Loucy (cell line): ENCODE results near the gene CCDC69.

Experiments used
- H2AFZ ChIP-seq: fragments of 200-600 bp; sonication (generic); 2 replicates; pipeline ENCODE4 v1.6.0; 2016; ENCODE audit warnings: antibody characterized with exemption, mild to moderate bottlenecking, low read length, moderate library complexity
- H3F3A ChIP-seq: fragments of 200-600 bp; 2 replicates; pipeline ENCODE4 v1.6.0; 2016; ENCODE audit warnings: antibody characterized with exemption, low read depth, mild to moderate bottlenecking
- H3K27me3 ChIP-seq: fragments of 200-600 bp; sonication (generic); 2 replicates; pipeline ENCODE4 v1.6.1; 2014; ENCODE audit warnings: low read length, mild to moderate bottlenecking; ENCODE audit not compliant: insufficient read depth, poor library complexity, severe bottlenecking
- H3K36me3 ChIP-seq: fragments of 200-600 bp; sonication (generic); 2 replicates; pipeline ENCODE4 v1.6.1; 2016; ENCODE audit warnings: low read length; ENCODE audit not compliant: insufficient read depth
- H3K4me1 ChIP-seq: fragments of 200-600 bp; sonication (generic); 2 replicates; pipeline ENCODE4 v1.5.1; 2014; ENCODE audit warnings: low read length, mild to moderate bottlenecking; ENCODE audit not compliant: insufficient read depth, poor library complexity, severe bottlenecking
- H3K4me2 ChIP-seq: fragments of 200-600 bp; sonication (generic); 2 replicates; pipeline ENCODE4 v1.6.0; 2014; ENCODE audit warnings: antibody characterized with exemption, low read length, low read depth, mild to moderate bottlenecking; ENCODE audit not compliant: poor library complexity, severe bottlenecking
- H3K4me3 ChIP-seq: fragments of 200-600 bp; sonication (generic); 2 replicates; pipeline ENCODE4 v1.5.1; 2014; ENCODE audit warnings: low read length, mild to moderate bottlenecking, mixed read lengths; ENCODE audit not compliant: poor library complexity, severe bottlenecking
- H3K79me2 ChIP-seq: fragments of 200-600 bp; sonication (generic); 2 replicates; pipeline ENCODE4 v1.6.1; 2014; ENCODE audit warnings: low read length; ENCODE audit not compliant: insufficient read depth
- H3K9ac ChIP-seq: fragments of 200-600 bp; sonication (generic); 2 replicates; pipeline ENCODE4 v1.6.0; 2014; ENCODE audit warnings: mild to moderate bottlenecking, low read depth, low read length, moderate library complexity; ENCODE audit not compliant: poor library complexity, severe bottlenecking
- H3K9me2 ChIP-seq: fragments of 200-600 bp; sonication (generic); replicated peaks from 2 replicates; pipeline ENCODE4 v1.6.1; 2016; ENCODE audit warnings: low read depth, low read length, mixed read lengths
- H3K9me3 ChIP-seq: fragments of 200-600 bp; sonication (generic); 2 replicates; pipeline ENCODE4 v1.6.1; 2014; ENCODE audit warnings: mild to moderate bottlenecking, antibody characterized with exemption, low read length, low read depth; ENCODE audit not compliant: insufficient read depth
- H4K20me1 ChIP-seq: fragments of 200-600 bp; sonication (generic); 2 replicates; pipeline ENCODE4 v1.6.0; 2014; ENCODE audit warnings: antibody characterized with exemption, low read length, mild to moderate bottlenecking; ENCODE audit not compliant: insufficient read depth, poor library complexity, severe bottlenecking
- EZH2phosphoT487 ChIP-seq: fragments of 200-600 bp; IDR thresholded peaks from 2 replicates; pipeline ENCODE4 v1.6.1; 2018; ENCODE audit warnings: antibody characterized with exemption, mild to moderate bottlenecking, moderate library complexity, borderline replicate concordance
- TF ChIP-seq, protein P1 (sequence below): fragments of 200-600 bp; sonication (generic); conservative IDR thresholded peaks from 2 replicates; pipeline ENCODE4 v1.5.1; 2014; ENCODE audit warnings: mild to moderate bottlenecking, antibody characterized with exemption, low read length

CCDC69 gene

DNA sequence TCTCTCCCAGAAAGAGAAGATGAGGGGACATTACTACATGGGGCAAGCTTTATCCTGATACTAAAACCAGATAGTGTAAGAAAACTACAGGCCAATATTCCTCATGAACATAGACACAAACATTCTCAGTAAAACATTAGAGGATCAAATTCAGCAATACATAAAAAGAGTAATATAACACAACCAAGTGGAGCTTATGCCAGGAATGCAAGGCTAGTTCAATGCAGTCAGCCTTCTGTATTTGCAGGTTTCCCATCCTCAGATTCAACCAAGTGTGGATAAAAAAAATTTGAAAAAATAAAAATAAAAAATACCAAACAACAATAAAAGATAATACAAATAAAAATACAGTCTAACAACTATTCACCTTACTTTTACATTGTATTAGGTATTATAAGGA lies 31.3 kb downstream of the CCDC69 start:
- Histone ChIP-seq H3K36me3 (peaks cover 13% of the 10 kb centered on the region; the same call in 1 of the 2 replicates), H3K4me2 (no peak overlapping the region), H3K27me3 (no peaks in the 10 kb centered on the region), H2AFZ (no peak overlapping the region), H3K4me3 (no peak overlapping the region), H3K9me2 (no peaks in the 10 kb centered on the region), H3K4me1 (peaks cover 13% of the 10 kb centered on the region), H3K9ac (no peak overlapping the region), H3F3A (no peaks in the 10 kb centered on the region), H3K79me2 (no peaks in the 10 kb centered on the region), H3K9me3 (peaks cover 16% of the 10 kb centered on the region), H4K20me1 (no peaks in the 10 kb centered on the region)
- TF ChIP-seq, protein P1, sequence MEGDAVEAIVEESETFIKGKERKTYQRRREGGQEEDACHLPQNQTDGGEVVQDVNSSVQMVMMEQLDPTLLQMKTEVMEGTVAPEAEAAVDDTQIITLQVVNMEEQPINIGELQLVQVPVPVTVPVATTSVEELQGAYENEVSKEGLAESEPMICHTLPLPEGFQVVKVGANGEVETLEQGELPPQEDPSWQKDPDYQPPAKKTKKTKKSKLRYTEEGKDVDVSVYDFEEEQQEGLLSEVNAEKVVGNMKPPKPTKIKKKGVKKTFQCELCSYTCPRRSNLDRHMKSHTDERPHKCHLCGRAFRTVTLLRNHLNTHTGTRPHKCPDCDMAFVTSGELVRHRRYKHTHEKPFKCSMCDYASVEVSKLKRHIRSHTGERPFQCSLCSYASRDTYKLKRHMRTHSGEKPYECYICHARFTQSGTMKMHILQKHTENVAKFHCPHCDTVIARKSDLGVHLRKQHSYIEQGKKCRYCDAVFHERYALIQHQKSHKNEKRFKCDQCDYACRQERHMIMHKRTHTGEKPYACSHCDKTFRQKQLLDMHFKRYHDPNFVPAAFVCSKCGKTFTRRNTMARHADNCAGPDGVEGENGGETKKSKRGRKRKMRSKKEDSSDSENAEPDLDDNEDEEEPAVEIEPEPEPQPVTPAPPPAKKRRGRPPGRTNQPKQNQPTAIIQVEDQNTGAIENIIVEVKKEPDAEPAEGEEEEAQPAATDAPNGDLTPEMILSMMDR, result no peak
- TF ChIP-seq EZH2phosphoT487, result no peak

DNA sequence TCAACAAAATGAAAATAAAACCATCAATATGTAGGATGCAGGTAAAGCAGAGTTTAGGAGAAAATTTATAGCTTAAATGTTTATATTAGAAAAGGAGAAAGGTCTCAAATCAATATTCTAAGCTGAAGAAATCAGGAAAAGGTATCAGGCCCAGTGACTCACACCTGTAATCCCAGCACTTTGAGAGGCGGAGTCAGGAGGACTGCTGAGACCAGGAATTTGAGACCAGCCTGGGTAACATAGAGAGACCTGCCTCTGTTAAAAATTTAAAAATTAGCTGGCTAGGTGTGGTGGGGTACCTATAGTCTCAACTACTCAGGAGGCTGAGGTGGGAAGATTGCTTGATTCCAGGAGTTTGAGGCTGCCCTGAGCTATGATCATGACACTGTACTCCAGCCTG lies 32.2 kb downstream of the CCDC69 start:
- Histone ChIP-seq H3K9ac (no peak overlapping the region), H3K4me1 (peaks cover 10% of the 10 kb centered on the region), H3K9me3 (peaks cover 16% of the 10 kb centered on the region), H3K36me3 (peaks cover 22% of the 10 kb centered on the region; the same call in 1 of the 2 replicates), H3K27me3 (no peaks in the 10 kb centered on the region), H3K4me3 (no peak overlapping the region), H2AFZ (no peak overlapping the region), H3K4me2 (no peak overlapping the region), H4K20me1 (no peaks in the 10 kb centered on the region), H3K79me2 (no peaks in the 10 kb centered on the region), H3K9me2 (no peaks in the 10 kb centered on the region), H3F3A (no peaks in the 10 kb centered on the region)
- TF ChIP-seq EZH2phosphoT487, result no peak
- TF ChIP-seq, protein P1, result no peak

- H3K9me2 ChIP-seq, result no peaks in the 10 kb centered on the region
- H3K4me3 ChIP-seq, result no peak overlapping the region
- H4K20me1 ChIP-seq, result no peaks in the 10 kb centered on the region
- TF ChIP-seq EZH2phosphoT487, result no peak
- TF ChIP-seq, protein P1, result no peak
- no peak overlapping the region for H3K4me2 ChIP-seq
- H3K27me3 ChIP-seq, result no peaks in the 10 kb centered on the region
- H3K9ac ChIP-seq, result no peak overlapping the region
- no peaks in the 10 kb centered on the region for H3K79me2 ChIP-seq
- H3K36me3 ChIP-seq, result peaks cover 30% of the 10 kb centered on the region; the same call in 1 of the 2 replicates
- H2AFZ ChIP-seq, result no peak overlapping the region
- peaks cover 16% of the 10 kb centered on the region for H3K9me3 ChIP-seq
- H3K4me1 ChIP-seq, result no peaks in the 10 kb centered on the region
- H3F3A ChIP-seq, result no peaks in the 10 kb centered on the region
Observed at GRCh38 chr5:151189151-151189550, 34.7 kb downstream of the CCDC69 start.
